Activated naive CD4-positive, alpha-beta T cell treated with anti-CD3 and anti-CD28 coated beads, Interleukin-2, amount 50 U/mL, for 72 hours (primary cell): ENCODE data around the gene GFI1B. TPM values are rescaled to one million over a fixed set of nuclear protein-coding genes. Genes with fewer than 3 reads are reported as not detected.
"Not testable (repeated sequence)": the region's sequence is repeated elsewhere in the genome, so short reads cannot be mapped to it uniquely, and the experiment has no call there.

Source experiments
- ATAC-seq, 2 donors: fragments of 150-1000 bp; cut with Tn5 transposase; 2 replicates each; pipeline ENCODE4 v1.10.0; 2021; ENCODE audit warnings: mild to moderate bottlenecking in 2 of 2, moderate library complexity in 2 of 2
- DNase-seq, 2 donors: peaks; one replicate each; pipeline ENCODE4 v3.0.0; 2021 to 2022; ENCODE audit warnings: low spot score in 2 of 2
- H3K27ac Mint-ChIP-seq, 2 donors: one replicate each; pipeline ENCODE4 v1.8.0; 2022; ENCODE audit warnings: mild to moderate bottlenecking in 2 of 2, mixed read lengths in 2 of 2
- H3K36me3 Mint-ChIP-seq, 2 donors: one replicate each; pipeline ENCODE4 v1.8.0; 2022; ENCODE audit warnings: mixed read lengths in 2 of 2
- H3K9me3 Mint-ChIP-seq, 2 donors: one replicate each; pipeline ENCODE4 v1.8.0; 2022; ENCODE audit warnings: mixed read lengths in 2 of 2
- total RNA-seq, 2 donors: library from RNA; stranded (reverse); gene quantifications; one replicate each; pipeline ENCODE4 v1.2.3, GENCODE V29; 2022

Gene GFI1B
- total RNA-seq, 2 donors from 2014 or later = 0.48 TPM; not detected in 1

- DNase-seq (no peak), ATAC-seq (no peak)
- Mint-ChIP-seq H3K27ac (no peak overlapping the region), H3K9me3 (peaks cover 0 to under 1% of the 10 kb centered on the region in 2 donors), H3K36me3 (no peaks in the 10 kb centered on the region)
These were observed 6.5 kb downstream of the GFI1B start for GRCh38 chr9:132985071-132985350.

GRCh38 chr9:132985489-132985888 is 7.0 kb downstream of the GFI1B start:
- no peaks in the 10 kb centered on the region for H3K36me3 Mint-ChIP-seq
- ATAC-seq (no peak), DNase-seq (no peak)
- peaks cover 0 to 5% of the 10 kb centered on the region in 2 donors for H3K9me3 Mint-ChIP-seq
- no peak overlapping the region for H3K27ac Mint-ChIP-seq

- Mint-ChIP-seq H3K9me3 (peaks cover 0 to 6% of the 10 kb centered on the region in 2 donors), H3K36me3 (no peaks in the 10 kb centered on the region), H3K27ac (no peak overlapping the region)
- DNase-seq (no peak), ATAC-seq (no peak)
These were observed 7.6 kb downstream of the GFI1B start for GRCh38 chr9:132986114-132986513.

GRCh38 chr9:132986640-132987620 is 8.4 kb downstream of the GFI1B start:
- DNase-seq (no peak), ATAC-seq (no peak)
- Mint-ChIP-seq H3K36me3 (no peaks in the 10 kb centered on the region), H3K27ac (no peak overlapping the region), H3K9me3 (peaks cover 0 to 6% of the 10 kb centered on the region in 2 donors)

- no peaks in the 10 kb centered on the region for H3K36me3 Mint-ChIP-seq
- no peak for ATAC-seq
These were observed 9.9 kb downstream of the GFI1B start for GRCh38 chr9:132988244-132989013.

GRCh38 chr9:132989014-132989310 is 10.5 kb downstream of the GFI1B start:
- Mint-ChIP-seq H3K36me3 (no peaks in the 10 kb centered on the region), H3K27ac (no peak overlapping the region), H3K9me3 (peaks cover 0 to 6% of the 10 kb centered on the region in 2 donors)
- ATAC-seq (no peak), DNase-seq (no peak)

More at GRCh38 chr9:132988244-132989013, 9.9 kb downstream of the GFI1B start:
- DNase-seq = no peak
- Mint-ChIP-seq H3K27ac (no peak overlapping the region), H3K9me3 (peaks cover 0 to 6% of the 10 kb centered on the region in 2 donors)

- H3K9me3 Mint-ChIP-seq = peaks cover 0 to 6% of the 10 kb centered on the region in 2 donors
- ATAC-seq (peak in 1 of 2 donors; percentile 18), DNase-seq (no peak)
- H3K27ac Mint-ChIP-seq = no peak overlapping the region
- H3K36me3 Mint-ChIP-seq = no peaks in the 10 kb centered on the region
These were observed 11.0 kb downstream of the GFI1B start for GRCh38 chr9:132989414-132989996.

- H3K9me3 Mint-ChIP-seq, H3K27ac Mint-ChIP-seq, H3K36me3 Mint-ChIP-seq, DNase-seq: not testable (repeated sequence)
- ATAC-seq = peak in 1 of 2 donors; percentile 15
These were observed 11.6 kb downstream of the GFI1B start for GRCh38 chr9:132989998-132990557.

- Mint-ChIP-seq H3K36me3 (no peaks in the 10 kb centered on the region), H3K9me3 (peaks cover 0 to 6% of the 10 kb centered on the region in 2 donors), H3K27ac (no peak overlapping the region)
- ATAC-seq (no peak), DNase-seq (no peak)
These were observed 12.3 kb downstream of the GFI1B start for GRCh38 chr9:132990781-132991180.

GRCh38 chr9:132991351-132992300 is 13.1 kb downstream of the GFI1B start:
- no peak for DNase-seq
- no peaks in the 10 kb centered on the region for H3K36me3 Mint-ChIP-seq
- H3K27ac Mint-ChIP-seq = no peak overlapping the region
- no peak for ATAC-seq
- peaks cover 0 to 6% of the 10 kb centered on the region in 2 donors for H3K9me3 Mint-ChIP-seq

GRCh38 chr9:132993511-132993939 is 15.0 kb downstream of the GFI1B start:
- Mint-ChIP-seq H3K9me3 (peaks cover 0 to 6% of the 10 kb centered on the region in 2 donors), H3K27ac (no peak overlapping the region), H3K36me3 (no peaks in the 10 kb centered on the region)
- DNase-seq (no peak), ATAC-seq (no peak)

GRCh38 chr9:132994410-132995120 is 16.1 kb downstream of the GFI1B start:
- DNase-seq = no peak

GRCh38 chr9:132995121-132995420 is 16.6 kb downstream of the GFI1B start:
- peaks cover 0 to 5% of the 10 kb centered on the region in 2 donors for H3K9me3 Mint-ChIP-seq
- no peaks in the 10 kb centered on the region for H3K36me3 Mint-ChIP-seq
- no peak overlapping the region for H3K27ac Mint-ChIP-seq
- ATAC-seq (no peak), DNase-seq (no peak)

More at GRCh38 chr9:132994410-132995120, 16.1 kb downstream of the GFI1B start:
- peak; percentile 33 to 55 for ATAC-seq
- Mint-ChIP-seq H3K9me3 (peaks cover 0 to 6% of the 10 kb centered on the region in 2 donors), H3K27ac (peak overlapping the region in 1 of 2 donors; percentile 89), H3K36me3 (no peaks in the 10 kb centered on the region)

- no peaks in the 10 kb centered on the region for H3K36me3 Mint-ChIP-seq
- no peaks in the 10 kb centered on the region for H3K9me3 Mint-ChIP-seq
- no peak overlapping the region for H3K27ac Mint-ChIP-seq
- no peak for ATAC-seq
- no peak for DNase-seq
These were observed 17.4 kb downstream of the GFI1B start for GRCh38 chr9:132995879-132996278.

GRCh38 chr9:132996526-132996925 is 18.0 kb downstream of the GFI1B start:
- H3K27ac Mint-ChIP-seq = no peak overlapping the region
- H3K36me3 Mint-ChIP-seq = no peaks in the 10 kb centered on the region
- no peak for ATAC-seq
- no peak for DNase-seq
- H3K9me3 Mint-ChIP-seq = no peaks in the 10 kb centered on the region
